NCI-H1694 treated with DMSO at 0.1 percent for 48 hours (cell line): ENCODE measurements around the gene NFATC2.

Experiments
- DNase-seq: peaks from one replicate; lab custom pipeline; 2025; lab: John Stamatoyannopoulos, UW

The NFATC2 gene

GRCh38 chr20:51513545-51513944 is 29.0 kb downstream of the NFATC2 start:
- DNase-seq, result no peak

DNA sequence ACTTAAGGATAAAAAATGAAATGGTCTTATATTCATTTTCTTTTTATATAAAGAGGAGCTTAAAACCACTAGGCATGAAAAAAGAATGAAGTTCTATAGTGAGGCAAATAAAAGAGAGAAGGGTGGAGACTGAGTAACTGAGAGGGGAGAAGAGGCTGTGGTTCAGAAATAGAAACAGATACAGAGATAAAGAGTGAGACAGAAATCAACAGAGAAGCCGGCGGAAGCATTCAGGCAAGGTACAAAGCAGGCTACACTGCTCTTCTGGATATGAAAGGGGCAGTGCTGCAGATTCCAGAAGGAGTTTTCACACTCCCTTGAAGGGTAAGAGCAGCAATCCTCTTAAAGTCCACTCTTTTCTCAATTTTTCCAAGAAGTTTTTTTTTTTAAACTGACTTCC is 29.9 kb downstream of the NFATC2 start:
- no peak for DNase-seq

DNA sequence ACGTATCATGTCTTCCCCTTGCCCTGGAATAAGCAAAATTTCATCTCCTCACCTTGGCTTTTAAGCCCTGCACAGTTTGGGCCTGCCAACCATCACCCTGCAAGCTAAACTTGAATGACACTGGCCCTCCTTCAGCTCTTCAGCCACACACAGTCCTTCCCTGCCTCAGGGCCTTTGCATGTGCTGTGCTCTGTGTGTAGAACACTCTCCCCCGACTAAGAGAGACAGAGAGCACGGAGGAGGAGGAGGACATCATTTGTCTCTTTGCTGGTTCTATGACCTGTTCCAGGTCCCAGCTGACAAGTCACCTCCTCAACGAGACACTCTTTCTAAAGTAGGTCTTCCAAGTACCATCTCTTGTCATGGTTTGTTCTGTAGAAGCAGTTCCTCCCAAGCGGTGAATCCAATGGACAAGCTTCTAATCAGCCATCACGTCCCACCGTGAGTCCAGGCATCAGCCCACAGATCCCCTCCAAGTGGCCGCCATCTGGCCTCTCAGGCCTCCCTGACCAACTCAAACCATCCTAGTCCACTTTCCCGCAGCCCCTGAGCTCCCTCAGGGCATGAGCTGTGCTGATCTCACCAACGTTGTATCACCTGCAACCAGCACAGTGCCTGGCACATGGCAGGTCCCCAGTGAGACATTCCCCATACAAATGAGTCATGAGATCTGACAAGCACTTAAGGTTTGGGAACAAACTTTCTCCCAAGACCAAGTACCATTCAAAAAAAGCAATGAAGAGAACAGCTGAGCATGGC is 30.5 kb downstream of the NFATC2 start:
- no peak for DNase-seq

DNA sequence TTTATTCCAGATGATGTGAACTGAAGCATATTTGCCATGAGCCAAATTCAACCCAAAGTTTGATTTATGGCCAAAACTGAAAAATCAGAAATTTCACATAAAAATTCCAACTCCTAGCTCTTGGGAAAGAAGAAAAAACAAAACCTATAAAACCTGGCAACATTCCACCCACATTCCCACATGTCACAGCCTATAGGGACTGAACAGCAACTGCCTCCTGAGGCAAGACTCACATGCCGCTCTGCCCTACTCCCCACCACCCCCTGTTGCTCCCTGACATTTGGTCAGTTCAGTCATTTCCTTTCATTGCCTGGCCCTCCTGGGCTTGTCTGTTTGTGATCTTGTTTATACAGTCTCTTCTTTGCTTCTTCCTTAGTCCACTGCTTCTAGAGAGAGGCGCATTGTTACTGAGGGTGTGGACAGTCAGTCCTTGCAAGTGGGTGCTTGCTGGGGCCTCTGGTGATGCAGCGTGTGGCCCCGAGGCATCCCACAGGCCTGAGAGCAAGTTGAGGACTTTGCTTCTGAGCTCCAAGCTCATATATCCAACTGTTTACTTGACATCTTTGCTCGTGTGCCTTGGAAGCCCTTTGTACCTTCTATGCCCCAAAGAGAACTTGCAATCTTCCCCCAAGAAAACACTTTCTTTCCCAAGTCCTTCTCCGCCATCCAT is 31.4 kb downstream of the NFATC2 start:
- no peak for DNase-seq

GRCh38 chr20:51510169-51510568 is 32.4 kb downstream of the NFATC2 start:
- no peak for DNase-seq

DNA sequence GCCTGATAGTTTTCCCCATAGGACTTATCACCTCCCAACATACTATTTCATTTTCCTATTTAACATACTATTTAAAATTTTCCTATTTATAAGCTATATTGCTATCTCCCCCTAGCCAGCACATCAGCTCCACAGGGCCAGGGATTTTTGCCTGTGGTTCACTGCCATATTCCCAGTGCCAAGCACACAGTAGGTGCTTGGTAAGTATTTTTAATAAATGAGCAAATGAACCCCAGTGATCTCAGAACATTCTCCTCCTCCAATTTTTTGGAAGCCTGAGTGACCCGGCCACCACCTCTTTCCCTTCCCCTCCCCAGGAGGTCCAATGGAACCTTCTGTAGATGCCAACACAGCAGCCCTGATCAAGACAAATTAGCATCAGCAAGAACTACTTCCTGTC is 33.3 kb downstream of the NFATC2 start:
- DNase-seq, result no peak

DNA sequence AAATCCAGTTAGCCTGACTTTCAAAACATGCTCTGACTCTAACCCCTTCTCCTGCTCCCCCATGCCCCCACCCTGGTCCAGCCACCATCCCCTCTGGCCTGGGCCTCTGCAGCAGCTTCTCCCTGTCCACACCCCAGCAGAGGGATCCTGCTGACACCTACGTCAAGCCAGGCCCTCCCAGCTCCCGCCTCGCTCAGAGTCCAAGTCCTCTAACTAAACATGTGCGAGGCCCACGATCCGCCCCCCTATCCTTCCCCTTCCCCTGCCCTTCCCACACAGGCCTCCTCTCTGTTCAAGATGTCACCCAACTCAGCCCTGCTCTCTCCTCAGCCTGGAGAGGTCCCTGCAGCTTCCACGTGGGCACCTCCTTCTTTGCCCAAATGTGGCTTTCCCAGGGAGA is 33.7 kb downstream of the NFATC2 start:
- no peak for DNase-seq

DNA sequence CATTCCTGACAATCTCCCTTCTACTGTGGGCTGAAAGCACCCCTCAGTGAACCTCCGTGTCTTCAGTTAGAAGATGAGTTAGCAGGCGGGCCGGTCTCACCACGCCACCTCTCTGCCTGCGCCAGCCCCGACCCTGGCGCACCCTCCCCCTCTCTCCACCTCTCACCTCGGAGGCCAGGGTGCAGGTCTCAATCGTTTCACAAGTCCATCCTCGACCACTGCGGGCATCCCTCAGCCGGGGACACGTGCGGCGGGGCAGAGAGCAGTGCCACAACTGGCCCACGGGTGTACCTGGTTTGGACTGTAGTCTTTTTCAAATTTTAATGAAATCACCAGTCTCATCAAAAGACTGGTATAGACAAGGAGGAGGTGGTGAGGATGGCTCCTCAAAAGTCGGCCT is 34.4 kb downstream of the NFATC2 start:
- DNase-seq, result no peak

DNA sequence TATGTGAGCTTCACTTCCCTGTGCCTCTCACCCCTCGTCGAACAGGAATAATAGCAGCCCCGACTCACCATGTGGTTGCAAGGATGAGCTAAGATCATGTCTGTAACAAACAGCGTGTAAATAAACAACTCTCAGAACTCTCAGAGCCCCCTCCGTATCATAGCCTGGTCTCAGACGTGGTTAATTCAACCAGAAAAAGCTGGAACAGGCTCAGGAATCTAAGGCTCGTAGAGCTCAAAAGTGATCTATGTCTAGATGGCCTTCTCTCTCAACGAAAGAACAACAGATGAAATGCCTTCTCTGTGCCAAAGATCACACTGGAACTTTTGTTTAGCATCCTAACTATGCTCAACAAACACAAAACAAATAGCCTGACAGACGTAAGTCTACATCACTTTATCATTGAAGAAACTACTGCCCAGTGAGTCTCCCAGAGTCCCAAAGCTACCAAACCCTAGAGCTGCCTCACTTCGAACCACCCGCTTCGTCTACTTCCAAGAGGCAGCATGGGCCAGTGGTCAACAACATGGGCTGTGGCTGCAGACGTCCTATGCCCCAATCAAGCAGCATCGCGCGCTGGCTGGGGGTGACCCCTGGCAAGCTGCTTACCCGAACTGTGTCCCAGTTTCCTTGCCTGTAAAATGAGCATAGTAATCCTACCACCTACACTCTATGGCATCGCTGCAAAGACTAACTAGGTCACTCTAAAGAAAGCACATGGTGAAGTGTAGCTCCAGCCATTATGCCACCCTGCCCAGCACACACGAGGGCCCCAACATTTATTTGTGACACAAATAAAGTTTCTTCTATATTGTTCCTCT is 35.1 kb downstream of the NFATC2 start:
- DNase-seq, result no peak

GRCh38 chr20:51506527-51507215 is 35.8 kb downstream of the NFATC2 start:
- DNase-seq, result no peak

GRCh38 chr20:51505566-51505965 is 37.0 kb downstream of the NFATC2 start:
- DNase-seq, result no peak

GRCh38 chr20:51503376-51503775 is 39.1 kb downstream of the NFATC2 start:
- DNase-seq, result no peak

- no peak for DNase-seq
Observed at GRCh38 chr20:51500936-51501335, 41.6 kb downstream of the NFATC2 start.

DNA sequence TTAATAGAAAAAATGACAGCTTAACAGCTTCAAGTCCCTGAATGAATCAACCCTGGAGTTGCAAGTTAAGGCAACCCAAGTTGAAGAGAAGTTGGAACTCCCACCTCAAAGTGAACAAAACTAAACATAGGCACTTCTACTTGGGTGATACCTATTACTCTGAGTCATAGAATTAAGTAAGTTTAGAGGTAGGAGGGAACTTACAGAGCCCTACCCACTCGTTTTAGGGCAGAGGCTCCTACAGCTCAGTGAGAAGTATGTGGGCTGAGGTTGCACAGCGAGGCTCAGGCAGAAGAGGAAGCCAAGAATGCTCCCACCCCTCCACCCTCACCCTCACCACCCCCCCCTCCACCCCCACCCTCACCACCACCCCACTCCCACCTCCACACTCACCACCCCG is 42.2 kb downstream of the NFATC2 start:
- DNase-seq, result no peak

- no peak for DNase-seq
Observed at GRCh38 chr20:51498765-51499540, 43.6 kb downstream of the NFATC2 start.

DNA sequence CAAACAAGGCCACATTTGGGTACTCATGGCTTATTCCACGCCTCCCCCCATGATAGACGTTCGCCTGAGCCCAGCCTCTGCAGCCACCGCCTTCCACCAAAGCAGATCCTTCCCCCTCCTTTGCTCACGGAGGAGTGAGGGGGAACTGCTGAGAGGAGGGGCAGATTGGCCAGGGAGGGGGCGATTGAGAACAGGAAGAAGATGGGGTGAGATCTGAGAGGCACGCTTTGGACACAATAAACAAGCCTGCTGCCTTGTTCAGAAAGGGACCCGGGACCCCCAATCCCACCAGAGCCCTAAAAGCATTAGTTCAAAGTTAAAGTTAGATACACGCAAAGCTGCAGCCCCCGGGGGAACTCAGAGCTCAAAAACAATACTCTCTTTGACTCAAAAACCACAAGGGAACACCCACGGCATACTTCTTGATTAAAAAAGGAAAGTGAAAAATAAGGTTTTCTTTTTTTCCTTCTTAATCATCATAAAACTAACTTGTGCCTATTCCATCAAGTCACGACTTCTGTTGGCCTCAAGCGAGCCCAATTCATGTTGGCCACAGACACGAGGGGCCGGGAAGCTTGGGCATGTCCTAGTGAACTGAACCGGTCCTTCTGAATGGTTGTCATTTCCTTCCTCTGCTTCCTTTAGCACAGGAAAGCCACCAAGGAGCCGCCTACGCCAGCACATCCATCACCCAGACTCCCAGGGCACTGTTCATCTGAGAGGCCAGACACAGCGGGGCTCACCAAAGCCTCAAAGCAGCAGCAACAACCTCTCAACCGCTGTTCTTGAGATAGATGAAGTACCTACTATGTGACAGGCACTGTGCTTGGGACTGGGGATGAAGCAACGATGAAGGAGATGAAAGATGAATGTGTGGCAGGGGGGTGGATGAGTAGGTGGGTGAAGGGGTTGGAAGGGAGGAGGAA is 44.7 kb downstream of the NFATC2 start:
- DNase-seq, result no peak

GRCh38 chr20:51496964-51497363 is 45.6 kb downstream of the NFATC2 start:
- no peak for DNase-seq

DNA sequence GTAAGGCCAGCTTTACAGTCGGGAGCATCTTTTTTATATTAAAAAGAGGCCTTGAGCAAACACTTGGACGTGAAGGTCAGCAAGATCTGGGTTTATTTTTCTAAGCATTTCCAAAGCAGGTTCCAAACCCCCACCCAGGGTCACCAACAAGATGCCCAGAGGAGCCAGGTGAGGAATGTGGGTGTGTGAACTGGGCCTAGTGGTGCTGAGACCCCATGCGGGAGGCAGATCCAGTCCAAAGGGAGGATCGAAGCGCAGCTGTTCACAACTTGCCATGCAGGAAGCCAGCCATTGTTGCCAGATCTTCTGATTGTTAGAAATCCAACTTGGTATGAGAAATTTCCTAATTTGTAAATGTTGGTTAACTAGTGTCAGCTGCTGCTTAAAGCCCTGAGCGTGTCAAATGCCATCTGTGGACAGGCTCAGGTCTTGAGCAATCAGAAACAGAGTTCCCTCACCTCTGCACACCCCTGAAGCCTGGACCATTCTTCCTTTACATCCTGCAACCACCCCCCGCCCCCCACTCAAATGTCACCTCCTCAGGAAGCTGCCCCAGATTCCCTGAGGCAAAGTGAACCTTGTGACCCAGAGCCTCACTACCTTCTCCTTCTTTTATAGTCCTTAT is 46.5 kb downstream of the NFATC2 start:
- no peak for DNase-seq

GRCh38 chr20:51495291-51495690 is 47.2 kb downstream of the NFATC2 start:
- DNase-seq, result no peak
